Measurements from ENCODE around the gene PIN1.

The PIN1 gene

DNA sequence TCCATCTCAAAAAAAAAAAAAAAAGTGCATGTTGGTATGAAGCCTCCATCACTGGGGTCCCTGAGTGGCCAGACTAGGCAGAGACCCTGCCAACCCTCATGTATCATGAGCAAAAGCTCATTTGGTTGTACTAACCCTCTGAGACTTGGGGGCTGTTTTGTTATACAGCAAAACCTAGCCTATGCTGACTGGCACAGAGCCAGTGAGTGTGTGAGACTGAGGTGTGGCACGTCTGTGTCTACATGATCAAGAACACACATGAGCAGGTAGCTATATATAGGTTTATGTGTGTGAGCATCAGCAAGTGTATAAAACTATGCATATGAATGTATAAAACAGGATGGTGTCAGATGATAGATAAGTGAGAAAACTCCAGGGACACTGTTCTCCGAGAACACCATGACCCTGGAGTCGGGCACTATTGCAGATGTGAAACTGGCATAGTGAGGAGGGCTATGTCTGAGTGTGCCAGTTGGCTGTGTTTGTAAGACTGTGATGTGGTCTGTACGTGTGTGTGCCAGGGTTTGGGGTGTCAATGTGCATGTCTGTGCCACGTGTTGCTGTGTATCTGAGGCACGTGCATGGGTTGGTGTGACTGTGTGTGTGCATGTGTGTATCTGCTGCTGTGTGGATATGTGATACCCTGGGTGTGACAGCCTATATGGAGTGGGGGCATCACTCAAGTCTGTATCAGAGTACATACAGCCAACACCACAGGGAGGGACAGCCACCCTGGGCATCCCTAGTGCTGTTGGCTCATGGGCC lies 56.7 kb downstream of the PIN1 start:
- no peak for DNase-seq

Measured in NCI-H2171 (cell line).